HG03521 (cell line): ENCODE measurements around the gene TRIM17.
"Not testable (repeated sequence)": the region's sequence is repeated elsewhere in the genome, so short reads cannot be mapped to it uniquely, and the experiment has no call there.

Source experiments
- ATAC-seq: cut with Tn5 transposase; IDR thresholded peaks from one replicate; pipeline ENCODE4 v1.9.1; 2021; ENCODE audit warnings: mild to moderate bottlenecking, moderate library complexity; ENCODE audit not compliant: unreplicated experiment

The TRIM17 gene

DNA sequence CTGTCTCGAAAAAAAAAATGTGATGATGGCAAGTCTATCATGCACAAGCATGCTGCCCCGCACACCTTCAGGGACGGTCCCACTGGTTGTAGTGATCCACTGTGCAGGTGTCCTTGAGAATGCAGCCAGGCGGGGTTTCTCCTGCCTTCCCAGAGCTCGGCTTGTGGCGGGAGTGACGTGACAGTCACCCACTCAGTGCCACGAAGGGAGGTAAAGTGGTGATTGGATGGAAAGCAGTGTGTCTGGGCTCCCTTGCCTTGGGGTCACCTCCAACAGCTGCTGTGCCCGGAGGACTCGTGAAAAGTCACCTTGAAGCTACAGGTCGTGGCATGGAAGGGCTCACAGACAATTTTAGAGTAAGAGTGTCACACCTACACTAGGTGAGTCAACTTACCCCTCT is 33.5 kb upstream of the TRIM17 start:
- no peak for ATAC-seq

DNA sequence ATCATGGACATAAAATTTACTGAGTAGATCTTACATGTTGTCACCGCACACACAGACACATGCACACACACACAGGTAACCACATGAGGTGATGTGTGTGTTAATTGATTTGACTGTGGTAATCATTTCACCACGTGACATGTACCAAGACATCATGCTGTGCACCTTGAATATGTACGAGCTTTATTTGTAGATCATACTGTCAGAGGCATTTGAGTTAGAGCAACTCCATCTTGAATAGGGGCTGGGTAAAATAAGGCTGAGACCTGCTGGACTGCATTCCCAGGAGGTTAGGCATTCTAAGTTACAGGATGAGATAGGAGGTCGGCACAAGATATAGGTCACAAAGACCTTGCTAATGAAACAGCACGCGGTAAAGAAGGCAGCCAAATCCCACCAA is 31.7 kb upstream of the TRIM17 start:
- no peak for ATAC-seq

- ATAC-seq: no peak
Measured at GRCh38 chr1:228446852-228447251, 30.2 kb upstream of the TRIM17 start.

DNA sequence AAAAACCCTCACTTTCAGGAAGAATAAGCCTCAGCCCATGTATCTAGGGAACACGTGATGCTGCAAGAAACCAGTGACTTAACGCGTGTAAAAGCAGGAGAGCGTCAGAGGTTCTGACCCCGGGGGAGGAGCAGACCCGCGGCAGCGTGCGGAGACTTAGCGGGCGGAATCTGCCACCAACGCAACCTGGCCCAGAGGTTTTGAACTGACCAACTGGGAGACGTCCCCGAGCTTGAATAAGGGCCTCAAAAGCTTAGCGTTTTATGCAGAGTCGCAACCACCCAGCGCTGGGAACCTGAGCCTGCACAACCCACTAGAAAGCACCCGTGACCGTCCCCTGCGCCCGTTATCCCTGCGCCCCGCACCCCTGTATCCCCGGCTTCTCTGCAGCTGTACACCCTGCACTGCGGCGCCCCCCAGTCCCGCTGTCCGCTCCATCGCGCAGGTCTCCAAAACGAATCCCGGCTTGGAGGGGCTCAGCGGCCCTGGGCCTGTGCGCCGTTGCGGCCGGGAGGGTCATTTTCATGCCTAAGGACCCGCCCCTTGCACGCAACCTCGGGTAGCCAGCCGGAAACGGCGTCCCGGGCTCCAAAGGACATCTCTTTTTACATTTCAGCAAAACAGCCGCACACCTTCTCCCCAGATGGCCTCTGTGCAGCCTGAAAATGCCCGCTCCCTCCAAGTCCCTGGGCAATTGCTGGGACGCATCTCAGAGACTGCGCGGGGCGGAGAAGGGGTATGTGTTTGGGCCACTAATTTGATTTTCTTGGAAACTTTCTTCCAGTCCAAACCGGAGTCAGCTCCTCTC is 29.4 kb upstream of the TRIM17 start:
- no peak for ATAC-seq

GRCh38 chr1:228445490-228445842 is 28.8 kb upstream of the TRIM17 start:
- no peak for ATAC-seq

GRCh38 chr1:228443395-228443794 is 26.7 kb upstream of the TRIM17 start:
- ATAC-seq: no peak

DNA sequence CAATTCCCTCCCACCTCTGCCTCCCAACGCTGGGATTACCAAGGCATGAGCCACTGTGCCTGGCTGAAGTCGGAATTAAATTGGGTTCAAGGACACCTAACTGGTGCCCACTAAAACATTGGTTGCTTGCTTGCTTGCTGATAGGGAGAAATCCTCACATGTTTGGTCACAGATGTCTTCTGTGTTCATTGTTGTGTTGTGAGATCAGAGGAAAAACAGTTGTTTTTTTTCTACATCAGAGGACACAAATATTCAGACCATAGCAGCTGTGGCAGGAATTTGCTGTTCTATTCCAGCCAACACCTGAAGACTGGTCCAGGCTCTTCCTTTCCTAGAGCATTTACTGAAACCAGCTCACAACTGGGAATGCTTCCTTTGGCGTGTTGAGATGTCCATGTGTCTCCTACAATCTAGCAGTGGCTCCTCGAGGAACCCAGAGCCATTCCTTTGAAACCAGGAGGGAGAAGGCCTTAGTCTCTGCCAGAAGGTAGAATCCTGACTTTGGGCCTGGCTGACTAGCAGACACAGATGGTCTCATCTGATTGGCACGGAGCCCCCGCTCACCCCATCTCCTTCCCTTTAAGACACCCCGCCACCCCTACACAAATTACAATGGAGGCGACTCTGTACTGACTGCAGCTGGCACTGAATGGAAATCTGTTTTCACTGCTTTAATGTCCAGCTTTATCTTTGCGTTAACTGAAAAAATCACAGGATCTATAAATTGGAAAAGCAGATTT is 24.3 kb upstream of the TRIM17 start:
- ATAC-seq: no peak

GRCh38 chr1:228438266-228438665 is 21.6 kb upstream of the TRIM17 start:
- no peak for ATAC-seq

DNA sequence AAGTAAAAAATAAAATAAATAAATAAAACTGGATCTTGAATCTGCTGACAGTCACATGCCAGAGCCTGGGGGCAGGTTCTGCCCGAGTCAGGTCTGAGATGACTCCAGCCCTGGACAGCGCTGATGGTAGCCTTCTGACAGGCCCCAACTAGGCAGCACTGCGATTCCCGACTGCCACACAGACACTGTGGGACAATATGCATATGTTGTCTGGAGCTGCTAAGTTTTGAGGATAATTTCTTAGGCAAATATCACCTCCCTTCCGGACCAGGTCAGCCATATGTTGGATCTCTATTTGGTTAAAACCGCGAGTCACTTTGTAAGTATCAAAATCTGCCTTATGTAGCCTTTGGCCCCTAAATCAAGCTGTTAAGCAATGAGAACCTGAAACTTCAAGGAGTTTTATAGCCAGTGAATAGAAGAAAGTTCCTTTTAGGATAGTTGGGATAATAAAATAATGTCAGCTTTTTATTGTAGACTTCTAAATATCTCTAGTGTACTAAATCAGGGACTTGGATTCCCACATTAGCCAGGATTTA is 20.8 kb upstream of the TRIM17 start:
- ATAC-seq: no peak

- ATAC-seq: no peak
Measured at GRCh38 chr1:228434689-228435088, 18.0 kb upstream of the TRIM17 start.

GRCh38 chr1:228433337-228434053 is 16.8 kb upstream of the TRIM17 start:
- not testable (repeated sequence) for ATAC-seq

DNA sequence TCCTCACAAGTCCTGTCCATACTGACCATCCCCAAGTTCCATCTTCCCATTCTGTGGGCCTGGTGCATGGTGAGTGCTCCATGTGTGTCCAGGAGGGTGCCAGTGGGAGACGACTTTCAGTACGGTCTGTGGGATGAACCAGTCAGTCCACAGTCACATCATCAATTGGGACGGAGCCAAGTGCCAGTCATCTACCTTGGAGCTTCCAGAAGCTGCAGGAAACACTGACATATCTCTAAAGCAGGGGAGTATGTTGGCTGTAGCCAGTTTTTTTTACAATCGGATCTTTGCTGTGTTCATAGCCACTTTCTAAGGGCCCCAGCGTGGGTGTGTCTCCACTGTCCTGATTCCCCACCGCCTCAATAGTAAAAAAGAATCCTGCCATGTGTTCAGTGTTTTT is 13.6 kb upstream of the TRIM17 start:
- ATAC-seq: no peak

DNA sequence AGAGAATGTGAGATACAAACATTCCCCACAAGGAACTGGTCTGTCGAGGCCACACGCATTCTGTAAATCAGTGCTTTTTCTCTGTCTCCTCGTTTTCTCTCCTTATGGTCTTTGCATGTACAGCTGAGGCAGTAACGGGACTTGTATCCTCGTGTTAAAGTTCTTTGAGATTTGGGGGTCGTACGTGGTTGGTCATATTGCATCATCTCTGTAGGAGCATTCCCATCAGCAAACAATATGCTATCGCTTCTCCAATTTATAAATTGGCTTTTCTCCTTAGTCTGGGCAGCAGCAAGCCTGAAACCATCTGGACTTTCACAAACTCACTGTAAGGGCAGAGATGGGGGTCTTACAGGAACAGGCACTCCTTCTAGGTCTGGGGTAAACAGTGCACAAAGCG is 13.0 kb upstream of the TRIM17 start:
- no peak for ATAC-seq

DNA sequence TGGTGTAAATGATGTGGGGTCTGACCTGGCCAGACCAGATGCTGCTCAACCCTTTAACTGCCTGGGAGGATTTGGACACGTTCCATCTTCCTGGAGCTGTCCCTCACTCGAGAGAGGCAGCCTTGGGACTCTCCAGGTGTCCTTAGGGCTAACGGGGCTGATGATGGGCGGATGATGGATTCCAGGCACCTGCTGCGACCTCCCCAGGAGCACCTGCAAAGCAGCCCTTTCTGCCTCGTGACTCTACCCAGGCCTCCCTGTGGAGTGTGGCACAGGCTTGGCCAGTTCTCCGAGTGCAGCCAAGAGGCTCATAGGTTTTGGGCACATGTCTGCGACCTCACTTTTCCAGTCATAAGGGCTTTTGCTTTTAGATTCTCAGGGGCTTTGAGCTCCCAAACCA is 12.3 kb upstream of the TRIM17 start:
- ATAC-seq: no peak

DNA sequence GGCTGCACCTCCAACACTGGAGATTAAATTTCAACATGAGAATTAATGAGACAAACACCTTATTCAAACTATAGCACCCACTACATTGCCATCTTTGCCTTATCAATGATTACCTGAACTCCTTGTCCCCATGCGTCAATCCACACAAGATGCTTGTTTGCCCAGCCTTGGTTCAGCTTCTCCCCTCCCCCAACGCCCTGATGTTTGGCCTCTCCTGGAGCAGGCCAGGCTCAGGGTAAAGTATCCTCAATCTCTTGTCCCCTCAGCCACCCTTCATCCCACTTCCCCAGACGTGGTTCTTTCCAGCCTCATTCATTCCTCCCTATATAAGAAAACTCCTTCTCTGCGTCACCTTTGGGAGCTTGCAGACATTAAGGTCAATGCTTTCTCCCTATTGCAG is 11.8 kb upstream of the TRIM17 start:
- no peak for ATAC-seq

DNA sequence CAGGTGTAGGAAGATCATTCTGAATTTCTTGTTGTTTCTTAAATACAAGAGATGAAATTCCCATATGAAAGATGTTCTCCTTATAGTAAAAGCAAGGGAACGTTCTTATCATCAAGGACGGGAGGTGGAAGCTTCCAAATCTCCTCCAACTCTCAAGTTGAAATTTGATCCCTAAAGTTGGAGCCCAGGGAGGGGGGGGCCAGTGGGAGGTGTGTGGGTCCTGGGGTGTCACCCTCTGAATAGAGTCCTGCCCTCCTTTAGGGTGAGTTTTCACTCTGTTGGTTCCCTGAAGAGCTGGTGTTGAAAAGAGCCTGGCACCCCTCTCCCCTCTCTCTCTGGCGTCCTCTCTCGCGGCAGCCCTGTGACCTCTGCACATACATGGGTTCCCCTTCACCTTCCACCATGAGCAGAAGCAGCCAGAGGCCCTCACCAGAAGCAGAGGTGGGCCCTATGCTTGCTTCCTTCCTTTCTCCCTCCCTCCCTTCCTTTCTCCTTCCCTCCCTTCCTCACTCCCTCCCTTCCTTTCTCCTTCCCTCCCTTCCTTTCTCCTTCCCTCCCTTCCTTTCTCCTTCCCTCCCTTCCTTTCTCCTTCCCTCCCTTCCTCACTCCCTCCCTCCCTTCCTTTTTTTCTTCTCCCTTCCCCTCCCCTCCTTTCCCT is 10.0 kb upstream of the TRIM17 start:
- no peak for ATAC-seq

DNA sequence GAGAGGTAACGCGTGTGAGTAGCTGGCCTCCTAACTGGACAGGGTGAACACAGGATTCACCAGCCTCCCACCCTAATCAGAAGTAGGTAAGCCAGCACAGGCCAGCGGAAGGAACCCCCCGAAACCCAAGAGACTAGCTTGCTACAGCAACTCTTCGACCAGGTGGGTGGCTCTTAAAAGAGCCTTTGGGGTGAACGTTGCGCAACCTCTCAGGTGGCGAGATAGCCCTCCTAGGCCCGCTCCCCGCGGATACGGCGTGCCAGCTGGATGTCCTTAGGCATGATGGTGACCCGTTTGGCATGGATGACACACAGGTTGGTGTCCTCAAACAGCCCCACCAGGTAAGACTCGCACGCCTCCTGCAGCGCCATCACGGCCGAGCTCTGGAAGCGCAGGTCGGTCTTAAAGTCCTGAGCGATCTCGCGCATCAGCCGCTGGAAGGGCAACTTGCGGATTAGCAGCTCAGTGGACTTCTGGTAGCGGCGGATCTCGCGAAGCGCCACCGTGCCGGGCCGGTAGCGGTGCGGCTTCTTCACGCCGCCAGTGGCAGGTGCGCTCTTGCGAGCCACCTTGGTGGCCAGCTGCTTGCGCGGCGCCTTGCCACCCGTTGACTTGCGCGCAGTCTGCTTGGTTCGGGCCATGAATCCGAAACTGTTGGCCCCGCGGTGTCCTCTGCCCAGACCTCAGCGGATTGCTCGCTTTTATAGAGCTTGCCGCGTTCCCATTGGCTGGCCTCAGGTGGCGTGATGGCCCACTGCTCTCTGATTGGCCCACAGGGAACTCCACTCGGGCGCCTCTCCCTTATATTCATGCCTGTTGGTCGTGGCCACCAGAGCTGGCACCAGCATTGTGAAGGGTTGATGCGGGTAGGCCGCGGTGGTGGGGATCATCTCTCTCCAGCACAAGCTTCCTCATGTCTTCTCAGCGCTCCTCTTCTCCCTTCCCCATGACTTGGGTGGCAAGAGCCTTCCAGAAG is 8.3 kb upstream of the TRIM17 start:
- ATAC-seq: no peak

GRCh38 chr1:228423404-228424053 is 6.9 kb upstream of the TRIM17 start:
- ATAC-seq: no peak
